ENCODE results near the gene MRPS18A. TPM values are rescaled to one million over a fixed set of nuclear protein-coding genes. Genes with fewer than 3 reads are reported as not detected.

The MRPS18A gene
- total and polyA plus RNA-seq, 9 of the 15 experiments (the other 6 are each of a cell fraction or from before 2014, with no cell fraction given) = 87.5 to 243 (median 125) TPM

- peak; percentile 90 for TF ChIP-seq POLR2AphosphoS2 (IDR thresholded peaks at IDR 0.05; ENCODE audit: low read length)
- TF ChIP-seq MTA1 (IDR thresholded peaks at IDR 0.05; ENCODE audit: borderline replicate concordance) = no peak; the same call in 1 of the 2 replicates
- no peak for TF ChIP-seq ZC3H4 (CRISPR knock-in tag; IDR thresholded peaks at IDR 0.05; ENCODE audit: borderline replicate concordance)
- TF ChIP-seq ID3 (CRISPR knock-in tag; IDR thresholded peaks at IDR 0.05) = peak; percentile 65; the same call in 1 of the 2 replicates
- TF ChIP-seq ID3 (tag; IDR thresholded peaks at IDR 0.05) = peak; percentile 95
- TF ChIP-seq CBX2 (IDR thresholded peaks at IDR 0.05; ENCODE audit: insufficient read depth, low read length, poor library complexity, severe bottlenecking) = no peak
- no peak for TF ChIP-seq NR1H2 (CRISPR knock-in tag; IDR thresholded peaks at IDR 0.05)
- no peak for TF ChIP-seq ZKSCAN1 (IDR thresholded peaks at IDR 0.05; ENCODE audit: low read depth, low read length)
- TF ChIP-seq MTF1 (CRISPR knock-in tag; IDR thresholded peaks at IDR 0.05; ENCODE audit: borderline replicate concordance) = no peak
- TF ChIP-seq LCOR (CRISPR knock-in tag; IDR thresholded peaks at IDR 0.05) = peak; percentile 64; the same call in 1 of the 2 replicates
- TF ChIP-seq KHSRP (IDR thresholded peaks at IDR 0.05) = no peak
- TF ChIP-seq NCOA6 (IDR thresholded peaks at IDR 0.05) = no peak
- TF ChIP-seq ILF3 (IDR thresholded peaks at IDR 0.05; ENCODE audit: borderline replicate concordance) = no peak
- TF ChIP-seq ZNF316 (IDR thresholded peaks at IDR 0.05) = peak; percentile 43; the same call in 1 of the 2 replicates
- peak; percentile 89 for TF ChIP-seq NEUROD1 (IDR thresholded peaks at IDR 0.05; ENCODE audit: borderline replicate concordance, low read depth, low read length, partially characterized antibody)
- TF ChIP-seq MCM7 (IDR thresholded peaks at IDR 0.05) = 0 out of 4 replicates have a peak, but pooled peaks of 1 of the 2 experiments have one; percentile 13
- TF ChIP-seq RBM22 (IDR thresholded peaks at IDR 0.05; ENCODE audit: low read depth, low read length, poor library complexity, severe bottlenecking) = no peak
- peak; percentile 100 for TF ChIP-seq JUN (IDR thresholded peaks at IDR 0.05; ENCODE audit: borderline replicate concordance, low read depth, low read length)
- peak; percentile 100 for TF ChIP-seq JUN (CRISPR knock-in tag; IDR thresholded peaks at IDR 0.05; ENCODE audit: borderline replicate concordance)
- TF ChIP-seq MBD2 (IDR thresholded peaks at IDR 0.05; ENCODE audit: borderline replicate concordance, low read depth) = peak; percentile 29
- peak; percentile 53; the same call in 1 of the 2 replicates for TF ChIP-seq MYNN (IDR thresholded peaks at IDR 0.05)
- TF ChIP-seq MYNN (CRISPR knock-in tag; IDR thresholded peaks at IDR 0.05) = no peak
- no peak for TF ChIP-seq HNRNPLL (IDR thresholded peaks at IDR 0.05; ENCODE audit: low read depth, low read length, poor library complexity, severe bottlenecking)
- no peak for TF ChIP-seq COPS2 (conservative IDR thresholded peaks at IDR 0.05)
- TF ChIP-seq BRD9 (IDR thresholded peaks at IDR 0.05; ENCODE audit: low read depth, partially characterized antibody) = peak; percentile 99
- no peak for TF ChIP-seq RBM15 (IDR thresholded peaks at IDR 0.05; ENCODE audit: insufficient read depth, low read length)
- TF ChIP-seq EWSR1 (IDR thresholded peaks at IDR 0.05; ENCODE audit: borderline replicate concordance, low read depth, partially characterized antibody) = no peak
Observed at GRCh38 chr6:43627008-43627825, 60.4 kb downstream of the MRPS18A start (continued).
